Measurements from ENCODE around the gene NPC1. TPM values are rescaled to one million over a fixed set of nuclear protein-coding genes. Genes with fewer than 3 reads are reported as not detected.

NPC1 gene
- total RNA-seq, 2 donors from 2014 or later, result 27.2 to 27.7 TPM

GRCh38 chr18:23532848-23533247 lies 53.5 kb downstream of the NPC1 start:
- no peak for DNase-seq
- intact Hi-C loops (cut with DNase I), result loop anchor here (10.0 kb wide), 1 partner anchor 62 kb away; no protein-coding TSS in a partner anchor
- Histone ChIP-seq H3K36me3 (replicated peaks in 1 of 2; ENCODE audit: insufficient read depth in 1 of 2, low read depth in 2 of 2) (peaks cover 4 to 61% of the 10 kb centered on the region in 2 donors), H3K9me3 (no peaks in the 10 kb centered on the region), H3K27me3 (no peaks in the 10 kb centered on the region), H3K27ac (no peak overlapping the region), H3K4me1 (no peaks in the 10 kb centered on the region), H3K4me3 (no peak overlapping the region)
- no peak for ATAC-seq
- WGBS, 2 donors, result 70 to 84% methylated on average over 4 of the region's 4 CpGs
- no peak for TF ChIP-seq POLR2A (IDR thresholded peaks at IDR 0.05)
- TF ChIP-seq, protein P1, sequence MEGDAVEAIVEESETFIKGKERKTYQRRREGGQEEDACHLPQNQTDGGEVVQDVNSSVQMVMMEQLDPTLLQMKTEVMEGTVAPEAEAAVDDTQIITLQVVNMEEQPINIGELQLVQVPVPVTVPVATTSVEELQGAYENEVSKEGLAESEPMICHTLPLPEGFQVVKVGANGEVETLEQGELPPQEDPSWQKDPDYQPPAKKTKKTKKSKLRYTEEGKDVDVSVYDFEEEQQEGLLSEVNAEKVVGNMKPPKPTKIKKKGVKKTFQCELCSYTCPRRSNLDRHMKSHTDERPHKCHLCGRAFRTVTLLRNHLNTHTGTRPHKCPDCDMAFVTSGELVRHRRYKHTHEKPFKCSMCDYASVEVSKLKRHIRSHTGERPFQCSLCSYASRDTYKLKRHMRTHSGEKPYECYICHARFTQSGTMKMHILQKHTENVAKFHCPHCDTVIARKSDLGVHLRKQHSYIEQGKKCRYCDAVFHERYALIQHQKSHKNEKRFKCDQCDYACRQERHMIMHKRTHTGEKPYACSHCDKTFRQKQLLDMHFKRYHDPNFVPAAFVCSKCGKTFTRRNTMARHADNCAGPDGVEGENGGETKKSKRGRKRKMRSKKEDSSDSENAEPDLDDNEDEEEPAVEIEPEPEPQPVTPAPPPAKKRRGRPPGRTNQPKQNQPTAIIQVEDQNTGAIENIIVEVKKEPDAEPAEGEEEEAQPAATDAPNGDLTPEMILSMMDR (IDR thresholded peaks at IDR 0.05), result no peak

- H3K4me1 ChIP-seq, result no peaks in the 10 kb centered on the region
- H3K27me3 ChIP-seq, result no peaks in the 10 kb centered on the region
- H3K36me3 ChIP-seq (replicated peaks in 1 of 2; ENCODE audit: insufficient read depth in 1 of 2, low read depth in 2 of 2), result peaks cover 0 to 58% of the 10 kb centered on the region in 2 donors
- H3K27ac ChIP-seq, result no peak overlapping the region
- intact Hi-C loops (cut with DNase I), result loop anchor here (10.0 kb wide), 1 partner anchor 63 kb away; no protein-coding TSS in a partner anchor
- DNase-seq, result no peak
- ATAC-seq, result no peak
- no peaks in the 10 kb centered on the region for H3K9me3 ChIP-seq
- no peak overlapping the region for H3K4me3 ChIP-seq
- WGBS, 2 donors, result 87 to 94% methylated on average over 11 to 12 of the region's 13 CpGs
- TF ChIP-seq, protein P1 (IDR thresholded peaks at IDR 0.05), result no peak
- TF ChIP-seq POLR2A (IDR thresholded peaks at IDR 0.05), result no peak
These were observed 54.4 kb downstream of the NPC1 start for GRCh38 chr18:23531912-23532311.

- peaks cover 0 to 61% of the 10 kb centered on the region in 2 donors for H3K36me3 ChIP-seq (replicated peaks in 1 of 2; ENCODE audit: insufficient read depth in 1 of 2, low read depth in 2 of 2)
- H3K27ac ChIP-seq, result no peak overlapping the region
- no peak overlapping the region for H3K4me3 ChIP-seq
- TF ChIP-seq, protein P1 (IDR thresholded peaks at IDR 0.05), result no peak
- TF ChIP-seq POLR2A (IDR thresholded peaks at IDR 0.05), result no peak
- no peak for ATAC-seq
- no peak for DNase-seq
- 74 to 86% methylated on average over 7 of the region's 7 CpGs for WGBS, 2 donors
- intact Hi-C loops (cut with DNase I), result loop anchor here (10.0 kb wide), 1 partner anchor 65 kb away; no protein-coding TSS in a partner anchor
- H3K4me1 ChIP-seq, result no peaks in the 10 kb centered on the region
- no peaks in the 10 kb centered on the region for H3K9me3 ChIP-seq
- H3K27me3 ChIP-seq, result no peaks in the 10 kb centered on the region
These were observed 56.1 kb downstream of the NPC1 start for GRCh38 chr18:23530195-23530594.

GRCh38 chr18:23529604-23530003 lies 56.7 kb downstream of the NPC1 start:
- no peaks in the 10 kb centered on the region for H3K4me1 ChIP-seq
- intact Hi-C loops (cut with DNase I), result loop anchor here (10.0 kb wide), 1 partner anchor 65 kb away; no protein-coding TSS in a partner anchor
- TF ChIP-seq, protein P1 (IDR thresholded peaks at IDR 0.05), result no peak
- TF ChIP-seq POLR2A (IDR thresholded peaks at IDR 0.05), result no peak
- H3K27ac ChIP-seq, result no peak overlapping the region
- peaks cover 0 to 59% of the 10 kb centered on the region in 2 donors for H3K36me3 ChIP-seq (replicated peaks in 1 of 2; ENCODE audit: insufficient read depth in 1 of 2, low read depth in 2 of 2)
- WGBS, 2 donors, result 83 to 88% methylated on average over 3 of the region's 3 CpGs
- no peaks in the 10 kb centered on the region for H3K9me3 ChIP-seq
- no peak for DNase-seq
- ATAC-seq, result no peak
- no peak overlapping the region for H3K4me3 ChIP-seq
- no peaks in the 10 kb centered on the region for H3K27me3 ChIP-seq

Measured in body of pancreas (tissue), 4 donors.